K562 (cell line): Measurements from ENCODE around the gene GALNT9. TPM values are rescaled to one million over a fixed set of nuclear protein-coding genes. Genes with fewer than 3 reads are reported as not detected.

Experiments
- ATAC-seq: fragments of 200-7000 bp; cut with Tn5 transposase; 3 replicates; pipeline ENCODE4 v1.9.1; 2020; ENCODE audit warnings: moderate library complexity
- BruUV-seq: library from RNA; stranded (reverse); fragments of 400-500 nt; replicated peaks from 2 replicates; lab custom pipeline; 2021; lab: Mats Ljungman, UMichigan
- CTCF ChIA-PET: fragments of 300-600 bp; formaldehyde crosslinking; extraction: SDS; loops from one replicate; lab custom pipeline; 2021; ENCODE audit warnings: low intra/inter-chr PET ratio; lab: Yijun Ruan, JAX
- POLR2A ChIA-PET: fragments of 300-600, 350-650 bp; sonication (Branson Sonifier 250); formaldehyde crosslinking; extraction: SDS; loops from one replicate; lab custom pipeline; 2021; ENCODE audit warnings: antibody characterized with exemption, inconsistent platforms; lab: Yijun Ruan, JAX
- DNase-seq, 4 experiments: peaks; one replicate each; pipeline versions ENCODE4 v3.0.0 to v3.0.0-alpha.2; 2011 to 2018; ENCODE audit warnings: low spot score in 3 of 4, mixed read lengths in 3 of 4; ENCODE audit errors: extremely low read depth in 1 of 4
- FAIRE-seq: peaks from 2 replicates; lab custom pipeline; 2011; peaks lifted over from hg19 to GRCh38; lab: Jason Lieb, UNC
- H2AFZ ChIP-seq: 2 replicates; pipeline ENCODE4 v1.6.0; 2011; ENCODE audit warnings: low read depth, low read length, control low read depth, inconsistent platforms
- H3K27ac ChIP-seq: fragments of 200-600 bp; 3 replicates; pipeline ENCODE4 v1.8.0; 2011; ENCODE audit warnings: low read depth, mild to moderate bottlenecking, control low read depth, inconsistent platforms, low read length, moderate library complexity, mixed read lengths; ENCODE audit errors: extremely low read depth
- H3K27me3 ChIP-seq, 2 experiments: fragments of 300-600 bp in 1 of 2; 2 replicates in 1 of 2; 3 replicates in 1 of 2; pipeline versions ENCODE4 v1.6.0 to v1.8.0; 2011; ENCODE audit warnings: inconsistent platforms in 2 of 2, low read length in 2 of 2, mild to moderate bottlenecking in 1 of 2, mixed read lengths in 1 of 2, moderate library complexity in 1 of 2; ENCODE audit not compliant: control insufficient read depth in 2 of 2, insufficient read depth in 2 of 2
- H3K36me3 ChIP-seq: fragments of 300-600 bp; 3 replicates; pipeline ENCODE4 v1.8.0; 2011; ENCODE audit warnings: mild to moderate bottlenecking, low read length, inconsistent platforms; ENCODE audit not compliant: control insufficient read depth, insufficient read depth
- H3K4me1 ChIP-seq, 2 experiments: fragments of 200-600 bp in 1 of 2; replicated peaks in 1 of 2; 2 replicates in 1 of 2; 3 replicates in 1 of 2; pipeline versions ENCODE4 v1.5.1 to v1.8.0; 2011; ENCODE audit warnings: inconsistent platforms in 2 of 2, low read length in 2 of 2, mild to moderate bottlenecking in 1 of 2, mixed read lengths in 1 of 2, moderate library complexity in 1 of 2; ENCODE audit not compliant: control insufficient read depth in 2 of 2, insufficient read depth in 2 of 2
- H3K4me2 ChIP-seq: 2 replicates; pipeline ENCODE4 v1.6.1; 2011; ENCODE audit warnings: low read length, control low read depth, inconsistent platforms, mixed read lengths; ENCODE audit not compliant: insufficient read depth
- H3K4me3 ChIP-seq: fragments of 200-600 bp; sonication (generic), shearing (Covaris generic); 2 replicates; pipeline ENCODE4 v1.5.1; 2016; ENCODE audit warnings: control low read depth, inconsistent platforms
- H3K79me2 ChIP-seq: fragments of 200-600 bp; 3 replicates; pipeline ENCODE4 v1.8.0; 2011; ENCODE audit warnings: low read length, inconsistent platforms; ENCODE audit not compliant: control insufficient read depth, insufficient read depth
- H3K9ac ChIP-seq, 2 experiments: 2 replicates each; pipeline versions ENCODE4 v1.6.0 to v1.6.1; 2011; ENCODE audit warnings: low read depth in 2 of 2, low read length in 2 of 2, control low read depth in 1 of 2, inconsistent platforms in 1 of 2, mild to moderate bottlenecking in 1 of 2, mixed read lengths in 1 of 2; ENCODE audit not compliant: insufficient read depth in 1 of 2
- H3K9me1 ChIP-seq: one replicate; pipeline ENCODE4 v1.6.0; 2011; ENCODE audit warnings: inconsistent platforms, mild to moderate bottlenecking, low read length, moderate library complexity; ENCODE audit not compliant: control insufficient read depth, insufficient read depth
- H3K9me3 ChIP-seq: replicated peaks from 2 replicates; pipeline ENCODE4 v1.5.1; 2011; ENCODE audit warnings: low read depth, low read length, inconsistent platforms; ENCODE audit not compliant: control insufficient read depth, insufficient read depth
- H4K20me1 ChIP-seq: replicated peaks from 2 replicates; pipeline ENCODE4 v1.6.1; 2011; ENCODE audit warnings: low read length, inconsistent platforms, mixed read lengths; ENCODE audit not compliant: control insufficient read depth, insufficient read depth
- CEBPZ ChIP-seq: fragments of 150-350 bp; IDR thresholded peaks from 2 replicates; pipeline ENCODE4 v1.6.1; 2014; ENCODE audit warnings: low read depth, mild to moderate bottlenecking, low read length, borderline replicate concordance
- CREB3 ChIP-seq: fragments of 450-650 bp; conservative IDR thresholded peaks from 2 replicates; pipeline ENCODE4 v1.6.1; 2016; ENCODE audit warnings: missing genetic modification characterization, low read depth, mild to moderate bottlenecking, missing compliant biosample characterization, moderate library complexity
- CREM ChIP-seq: IDR thresholded peaks from 2 replicates; pipeline ENCODE4 v1.6.1; 2014; ENCODE audit warnings: antibody characterized with exemption, low read depth
- CXXC5 ChIP-seq: fragments of 250-450 bp; sonication (Bioruptor Pico); IDR thresholded peaks from 2 replicates; pipeline ENCODE4 v1.8.0; 2022; ENCODE audit warnings: inconsistent platforms, mild to moderate bottlenecking, moderate library complexity
- EHMT2 ChIP-seq: fragments of 450-650 bp; IDR thresholded peaks from 2 replicates; pipeline ENCODE4 v1.6.1; 2018; ENCODE audit warnings: antibody characterized with exemption
- ELF1 ChIP-seq: fragments of 200-800 bp; sonication (Bioruptor generic); IDR thresholded peaks from 2 replicates; pipeline ENCODE4 v1.6.1; 2016; ENCODE audit warnings: missing genetic modification characterization, missing compliant biosample characterization
- MCM2 ChIP-seq: fragments of 450-650 bp; IDR thresholded peaks from 2 replicates; pipeline ENCODE4 v1.6.1; 2017; ENCODE audit warnings: low read depth, mild to moderate bottlenecking
- NFATC3 ChIP-seq: fragments of 450-650 bp; IDR thresholded peaks from 2 replicates; pipeline ENCODE4 v1.6.1; 2017; ENCODE audit warnings: mild to moderate bottlenecking
- NR2C2 ChIP-seq, 2 experiments: fragments of 200-800 bp in 1 of 2; sonication (Bioruptor generic) in 1 of 2; sonication (generic) in 1 of 2; formaldehyde crosslinking in 1 of 2; IDR thresholded peaks; 2 replicates each; pipeline versions ENCODE4 v1.6.1 to v1.8.0; 2016 to 2022; ENCODE audit warnings: mild to moderate bottlenecking in 1 of 2, missing compliant biosample characterization in 1 of 2, missing genetic modification characterization in 1 of 2, missing genetic modification reagents in 1 of 2
- ZEB2 ChIP-seq: fragments of 450-650 bp; IDR thresholded peaks from 2 replicates; pipeline ENCODE4 v1.6.1; 2016
- ZNF280A ChIP-seq: fragments of 450-650 bp; IDR thresholded peaks from 2 replicates; pipeline ENCODE4 v1.6.1; 2018; ENCODE audit warnings: mild to moderate bottlenecking, low read depth; ENCODE audit not compliant: partially characterized antibody
- ZNF395 ChIP-seq: fragments of 200-800 bp; sonication (Bioruptor generic); IDR thresholded peaks from 2 replicates; pipeline ENCODE4 v1.6.1; 2017; ENCODE audit warnings: missing genetic modification characterization, missing compliant biosample characterization
- WGBS: fragments of 100-300 bp; shearing (Covaris generic); methylation state at CpG from one replicate; pipeline ENCODE4 v1.1.6; 2016; ENCODE audit warnings: low coverage, mixed read lengths; ENCODE audit not compliant: insufficient coverage; ENCODE audit errors: missing lambda C conversion rate; 5-methylcytosine and 5-hydroxymethylcytosine counted together
- in situ Hi-C: fragments of 300-500 bp; cut with MboI; formaldehyde crosslinking; loops from 4 replicates; pipeline ENCODE4 v1.15.0; 2018; ENCODE audit warnings: inconsistent platforms, mixed read lengths
- intact Hi-C: fragments of 100-400 bp; cut with micrococcal nuclease; formaldehyde crosslinking; loops from 2 replicates; pipeline ENCODE4 v1.14.2; 2022
- polyA plus RNA-seq, 8 experiments: library from polyadenylated mRNA; depleted of rRNA in 4 of 8; stranded (reverse) in 5 of 8; unstranded in 3 of 8; fragments of >200 nt; fragmentation: Nextera tagmentation in 2 of 8; fragmentation: Illumina TruSeq in 1 of 8; extraction: Ambion mirVana in 2 of 8; extraction: Trizol in 1 of 8; gene quantifications; 2 replicates each; pipeline versions ENCODE4 v1.2.1 to v1.2.3, GENCODE V29; 2011 to 2014; ENCODE audit warnings: inconsistent platforms in 1 of 8, missing spikeins in 1 of 8
- total RNA-seq, 7 experiments: library from RNA; depleted of rRNA in 6 of 7; stranded (reverse); fragments of >200 nt in 6 of 7; fragmentation: Illumina TruSeq in 2 of 7; extraction: Trizol in 2 of 7; gene quantifications; 2 replicates each; pipeline versions ENCODE4 v1.2.1 to v1.2.3, GENCODE V29; 2011 to 2021; ENCODE audit warnings: low replicate concordance in 1 of 7

Gene GALNT9
- total and polyA plus RNA-seq, 9 of the 15 experiments (the other 6 are each of a cell fraction or from before 2014, with no cell fraction given) = not detected

GRCh38 chr12:132204793-132205270, 124.6 kb downstream of the GALNT9 start (continued):
- TF ChIP-seq CEBPZ = no peak
- no peak for TF ChIP-seq ELF1 (tag)
- TF ChIP-seq MCM2 = no peak

- Histone ChIP-seq H3K79me2 (no peaks in the 10 kb centered on the region), H3K9ac (no peak overlapping the region), H3K9me3 (no peaks in the 10 kb centered on the region), H3K4me2 (no peak overlapping the region), H3K4me3 (no peak overlapping the region), H4K20me1 (peaks cover 11% of the 10 kb centered on the region)
- ATAC-seq (no peak), DNase-seq (no peak)
- TF ChIP-seq CREM (no peak), ZNF280A (no peak), ZNF395 (no peak), NR2C2 (CRISPR knock-in tag; IDR thresholded peaks at IDR 0.05) (no peak), NR2C2 (tag; IDR thresholded peaks at IDR 0.05) (no peak), NFATC3 (no peak), CREB3 (no peak), ZEB2 (no peak), CXXC5 (CRISPR knock-in tag) (no peak), EHMT2 (no peak)
- TF ChIP-seq, all 486 proteins: peak for 0
- WGBS = 7% methylated on average over 33 of the region's 33 CpGs
- no peak for FAIRE-seq
- Histone ChIP-seq H3K27ac (no peak overlapping the region), H3K9me1 (no peaks in the 10 kb centered on the region), H3K4me1 (peaks cover 0 to 25% of the 10 kb centered on the region in 2 experiments; a peak in 2 of 5 replicates), H3K27me3 (peaks cover 55 to 97% of the 10 kb centered on the region in 2 experiments), H3K36me3 (no peaks in the 10 kb centered on the region), H2AFZ (no peak overlapping the region)
- intact Hi-C loops = no loop called here
- in situ Hi-C loops = no loop called here
- BruUV-seq = no TSS peak
- POLR2A ChIA-PET = interaction anchor here (0.8 kb wide), 1 partner anchor 11 kb away, joined by 3 read pairs; no protein-coding TSS in a partner anchor
- CTCF ChIA-PET = no interaction called here
These were observed 125.2 kb downstream of the GALNT9 start for GRCh38 chr12:132204063-132204792.
